Measurements from ENCODE around the gene FLNA. TPM values are rescaled to one million over a fixed set of nuclear protein-coding genes. Genes with fewer than 3 reads are reported as not detected.

FLNA gene
- polyA plus RNA-seq, 1 experiment = 605 TPM

DNA sequence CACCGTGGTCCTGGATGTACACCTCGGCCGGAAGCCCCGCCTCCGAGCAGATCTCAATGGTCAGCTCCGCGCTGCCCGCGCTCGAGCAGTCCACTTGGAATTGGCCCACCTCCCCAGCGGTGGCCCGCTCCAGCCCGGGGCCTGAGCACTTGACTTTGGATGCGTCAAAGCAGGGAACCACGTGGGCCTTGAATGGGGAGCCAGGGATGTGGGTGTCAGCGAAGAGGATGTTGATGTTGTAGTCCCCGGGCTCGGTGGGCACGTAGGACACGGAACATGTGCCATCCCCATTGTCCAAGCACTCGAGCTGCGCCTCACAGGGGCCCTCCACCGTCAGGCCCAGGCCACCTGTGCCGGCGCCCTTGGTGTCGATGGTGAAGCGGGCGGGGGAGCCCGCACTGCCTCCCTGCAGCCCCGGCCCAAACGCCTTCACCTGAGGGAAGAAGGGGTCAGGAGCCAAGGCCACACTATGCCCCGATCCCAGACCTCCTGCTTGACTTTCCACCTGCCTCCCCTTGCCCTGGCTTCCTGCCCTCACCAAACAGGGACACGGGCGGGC is 14.2 kb downstream of the FLNA start:
- no peak overlapping the region for H3K4me3 ChIP-seq (ENCODE audit: low read depth, low read length)
- TF ChIP-seq, protein P1, sequence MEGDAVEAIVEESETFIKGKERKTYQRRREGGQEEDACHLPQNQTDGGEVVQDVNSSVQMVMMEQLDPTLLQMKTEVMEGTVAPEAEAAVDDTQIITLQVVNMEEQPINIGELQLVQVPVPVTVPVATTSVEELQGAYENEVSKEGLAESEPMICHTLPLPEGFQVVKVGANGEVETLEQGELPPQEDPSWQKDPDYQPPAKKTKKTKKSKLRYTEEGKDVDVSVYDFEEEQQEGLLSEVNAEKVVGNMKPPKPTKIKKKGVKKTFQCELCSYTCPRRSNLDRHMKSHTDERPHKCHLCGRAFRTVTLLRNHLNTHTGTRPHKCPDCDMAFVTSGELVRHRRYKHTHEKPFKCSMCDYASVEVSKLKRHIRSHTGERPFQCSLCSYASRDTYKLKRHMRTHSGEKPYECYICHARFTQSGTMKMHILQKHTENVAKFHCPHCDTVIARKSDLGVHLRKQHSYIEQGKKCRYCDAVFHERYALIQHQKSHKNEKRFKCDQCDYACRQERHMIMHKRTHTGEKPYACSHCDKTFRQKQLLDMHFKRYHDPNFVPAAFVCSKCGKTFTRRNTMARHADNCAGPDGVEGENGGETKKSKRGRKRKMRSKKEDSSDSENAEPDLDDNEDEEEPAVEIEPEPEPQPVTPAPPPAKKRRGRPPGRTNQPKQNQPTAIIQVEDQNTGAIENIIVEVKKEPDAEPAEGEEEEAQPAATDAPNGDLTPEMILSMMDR (IDR thresholded peaks at IDR 0.05; ENCODE audit: low read depth, low read length) = no peak
- CTCF ChIA-PET = no interaction called here
- peak overlapping the region; percentile 21 for H3K27ac ChIP-seq (ENCODE audit: low read depth, low read length)
- H3K27me3 ChIP-seq (ENCODE audit: control insufficient read depth, insufficient read depth, low read length) = no peaks in the 10 kb centered on the region
- DNase-seq (ENCODE audit: low read depth, low spot score) = no peak
- no peaks in the 10 kb centered on the region for H3K9me3 ChIP-seq (ENCODE audit: control insufficient read depth, insufficient read depth, low read length)
- POLR2A ChIA-PET = no interaction called here

DNA sequence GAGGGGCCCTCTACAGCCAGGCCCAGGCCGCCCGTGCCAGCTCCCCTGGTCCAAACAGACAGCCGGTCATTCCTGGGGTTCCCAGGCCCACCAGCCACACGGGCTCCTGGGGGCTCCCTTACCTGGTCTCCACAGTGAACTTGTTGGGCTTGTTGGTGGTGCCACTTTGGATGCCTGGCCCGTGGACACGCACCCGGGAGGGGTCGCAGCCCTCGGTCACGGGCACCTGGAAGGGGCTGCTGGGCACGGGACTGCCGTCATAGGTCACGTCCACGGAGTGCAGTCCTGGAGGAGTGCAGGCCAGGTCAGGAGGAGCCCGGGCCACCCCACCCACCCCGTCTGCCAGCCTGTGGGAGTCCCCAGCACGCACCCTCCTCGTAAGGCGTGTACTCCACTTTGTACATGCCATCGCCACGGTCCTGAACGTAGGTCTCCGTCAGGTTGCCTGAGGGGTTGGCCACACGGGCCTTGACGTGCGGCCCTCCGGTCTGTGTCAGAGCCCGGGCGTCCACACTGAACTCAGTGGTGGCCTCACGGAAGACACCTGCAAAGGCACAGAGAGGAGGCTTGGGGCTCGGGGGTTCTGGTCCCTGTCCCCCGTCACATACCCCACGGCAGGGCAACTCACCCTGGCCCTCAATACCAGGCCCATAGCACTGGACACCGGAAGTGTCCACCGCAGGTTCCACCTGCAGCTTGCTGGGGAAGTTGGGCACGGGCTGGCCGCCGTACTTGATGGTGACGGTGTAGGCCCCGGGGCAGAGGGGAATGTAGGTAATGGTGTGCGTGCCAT is 14.9 kb downstream of the FLNA start:
- H3K27me3 ChIP-seq (ENCODE audit: control insufficient read depth, insufficient read depth, low read length) = no peaks in the 10 kb centered on the region
- no peak overlapping the region for H3K27ac ChIP-seq (ENCODE audit: low read depth, low read length)
- no peak overlapping the region for H3K4me3 ChIP-seq (ENCODE audit: low read depth, low read length)
- POLR2A ChIA-PET = no interaction called here
- DNase-seq (ENCODE audit: low read depth, low spot score) = no peak
- CTCF ChIA-PET = no interaction called here
- TF ChIP-seq, protein P1 (IDR thresholded peaks at IDR 0.05; ENCODE audit: low read depth, low read length) = no peak
- no peaks in the 10 kb centered on the region for H3K9me3 ChIP-seq (ENCODE audit: control insufficient read depth, insufficient read depth, low read length)

DNA sequence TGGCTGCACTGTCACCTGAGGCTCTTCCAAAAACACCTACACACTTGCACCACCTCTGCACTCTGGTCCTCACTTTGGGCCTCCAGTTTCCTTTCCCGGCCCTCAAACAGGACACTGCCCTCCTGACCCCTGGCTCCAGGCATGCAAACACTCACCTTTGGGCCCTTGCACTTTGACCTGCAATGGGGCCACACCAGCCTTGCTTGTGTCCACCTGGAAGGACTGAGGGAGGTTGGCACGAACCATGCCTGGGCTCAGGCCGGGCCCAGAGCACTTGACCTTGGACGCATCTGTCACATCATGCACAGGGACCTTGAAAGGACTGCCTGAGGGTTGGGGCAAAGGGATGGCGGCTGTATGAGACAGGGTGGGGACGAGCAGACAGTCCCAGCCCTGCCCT is 15.6 kb downstream of the FLNA start:
- Histone ChIP-seq H3K9me3 (ENCODE audit: control insufficient read depth, insufficient read depth, low read length) (no peaks in the 10 kb centered on the region), H3K27me3 (ENCODE audit: control insufficient read depth, insufficient read depth, low read length) (no peaks in the 10 kb centered on the region), H3K4me3 (ENCODE audit: low read depth, low read length) (no peak overlapping the region), H3K27ac (ENCODE audit: low read depth, low read length) (peak overlapping the region; percentile 52)
- CTCF ChIA-PET = no interaction called here
- POLR2A ChIA-PET = no interaction called here
- DNase-seq (ENCODE audit: low read depth, low spot score) = no peak
- TF ChIP-seq, protein P1 (IDR thresholded peaks at IDR 0.05; ENCODE audit: low read depth, low read length) = no peak

DNA sequence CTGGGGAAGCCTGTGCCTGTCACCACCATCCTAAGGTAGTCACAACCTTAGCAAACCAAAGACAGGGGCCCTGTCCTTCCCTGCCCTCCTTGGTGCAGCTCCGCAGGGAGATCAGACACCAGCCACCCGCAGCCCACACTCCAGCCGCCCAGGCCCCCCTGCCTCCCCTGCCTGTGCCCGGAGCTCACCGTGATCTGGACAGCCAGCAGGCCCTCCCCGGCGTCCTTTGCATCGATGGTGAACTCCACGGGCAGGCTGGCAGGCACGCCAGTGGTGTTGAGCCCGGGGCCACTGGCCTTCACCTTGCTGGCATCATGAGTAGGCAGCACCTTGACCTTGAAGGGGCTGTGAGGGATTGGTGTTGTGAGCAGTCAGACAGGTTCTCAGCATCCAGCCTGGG is 16.4 kb downstream of the FLNA start:
- POLR2A ChIA-PET = no interaction called here
- TF ChIP-seq, protein P1 (IDR thresholded peaks at IDR 0.05; ENCODE audit: low read depth, low read length) = no peak
- DNase-seq (ENCODE audit: low read depth, low spot score) = no peak
- Histone ChIP-seq H3K27ac (ENCODE audit: low read depth, low read length) (peak overlapping the region; percentile 52), H3K4me3 (ENCODE audit: low read depth, low read length) (no peak overlapping the region), H3K9me3 (ENCODE audit: control insufficient read depth, insufficient read depth, low read length) (no peaks in the 10 kb centered on the region), H3K27me3 (ENCODE audit: control insufficient read depth, insufficient read depth, low read length) (no peaks in the 10 kb centered on the region)
- CTCF ChIA-PET = no interaction called here

DNA sequence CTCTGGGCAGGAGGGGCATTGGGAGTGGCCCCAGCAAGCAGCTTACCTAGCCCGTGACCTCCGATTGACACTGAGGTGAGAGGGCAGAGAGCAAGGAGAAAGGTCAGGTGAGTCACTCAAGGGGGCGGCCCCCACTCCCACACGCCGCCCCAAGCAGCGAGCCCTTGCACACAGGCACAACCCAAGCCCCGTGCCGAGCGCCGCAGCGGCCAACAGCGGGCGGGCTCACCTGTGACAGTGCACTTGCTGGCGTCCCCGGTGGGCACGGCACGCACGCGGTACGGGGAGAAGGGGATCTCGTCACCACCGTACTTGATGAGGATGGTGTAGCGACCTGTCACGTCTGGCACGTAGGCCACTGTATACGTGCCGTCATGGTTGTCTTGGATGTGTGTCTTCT is 17.2 kb downstream of the FLNA start:
- Histone ChIP-seq H3K27me3 (ENCODE audit: control insufficient read depth, insufficient read depth, low read length) (no peaks in the 10 kb centered on the region), H3K4me3 (ENCODE audit: low read depth, low read length) (no peak overlapping the region), H3K27ac (ENCODE audit: low read depth, low read length) (no peak overlapping the region), H3K9me3 (ENCODE audit: control insufficient read depth, insufficient read depth, low read length) (no peaks in the 10 kb centered on the region)
- ChIA-PET CTCF (no interaction called here), POLR2A (no interaction called here)
- no peak for DNase-seq (ENCODE audit: low read depth, low spot score)
- TF ChIP-seq, protein P1 (IDR thresholded peaks at IDR 0.05; ENCODE audit: low read depth, low read length) = no peak
